NCI-H128 (cell line): ENCODE measurements around the gene LGR6.

Source experiments
- DNase-seq: peaks from one replicate; lab custom pipeline; 2025; ENCODE audit not compliant: unreplicated experiment; lab: John Stamatoyannopoulos, UW

LGR6 gene

DNA sequence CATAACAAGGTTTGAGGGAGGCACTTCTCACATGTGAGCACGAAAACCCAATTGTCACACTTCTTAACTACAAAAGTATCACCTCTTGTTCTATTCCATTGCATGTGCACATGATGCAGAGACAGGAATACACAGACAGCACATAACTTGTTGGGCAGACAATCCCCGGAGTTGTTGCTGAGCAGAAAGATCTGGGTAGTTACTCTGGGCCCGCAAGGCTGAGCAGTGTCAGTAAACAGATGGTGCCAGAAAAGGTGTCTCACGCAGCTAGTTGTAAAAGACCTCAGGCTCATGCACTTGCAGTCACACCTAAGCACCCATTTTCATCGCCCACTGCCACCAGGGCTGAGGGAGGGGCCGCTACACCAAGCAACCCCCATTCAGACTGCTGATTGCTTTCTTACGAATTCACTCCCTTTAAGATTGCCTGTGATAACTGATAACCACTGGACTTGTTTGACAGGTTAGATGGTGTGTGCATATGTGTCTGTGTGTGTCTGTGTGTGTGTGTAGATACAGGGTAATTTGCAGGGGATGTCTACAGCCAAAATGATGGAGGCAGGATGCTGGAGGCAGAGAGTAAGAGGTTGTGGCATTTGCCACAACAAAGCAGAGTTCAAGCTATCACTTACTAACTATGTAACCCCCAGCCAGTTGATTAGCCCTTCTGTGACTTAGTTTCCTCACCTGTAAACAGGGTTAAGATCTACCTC lies 4.2 kb downstream of the LGR6 start:
- DNase-seq = no peak

DNA sequence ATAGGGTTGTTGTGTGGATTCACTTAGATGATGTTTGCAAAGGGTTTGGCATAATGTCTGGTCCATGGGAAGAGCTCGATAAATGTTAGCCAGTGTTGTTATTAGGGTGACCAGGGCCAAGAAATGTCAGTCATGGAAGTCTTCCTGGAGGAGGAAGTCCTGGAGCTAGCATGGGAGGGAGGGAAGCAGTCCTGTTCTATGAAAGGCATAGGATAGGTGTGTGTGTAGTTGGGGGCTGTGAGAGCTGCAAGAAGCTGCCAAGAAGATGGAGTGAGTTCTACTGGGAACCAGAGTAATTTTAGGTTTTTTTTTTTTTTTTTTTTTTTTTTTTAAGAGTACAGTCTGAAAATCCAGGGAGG lies 4.7 kb downstream of the LGR6 start:
- DNase-seq = no peak

DNA sequence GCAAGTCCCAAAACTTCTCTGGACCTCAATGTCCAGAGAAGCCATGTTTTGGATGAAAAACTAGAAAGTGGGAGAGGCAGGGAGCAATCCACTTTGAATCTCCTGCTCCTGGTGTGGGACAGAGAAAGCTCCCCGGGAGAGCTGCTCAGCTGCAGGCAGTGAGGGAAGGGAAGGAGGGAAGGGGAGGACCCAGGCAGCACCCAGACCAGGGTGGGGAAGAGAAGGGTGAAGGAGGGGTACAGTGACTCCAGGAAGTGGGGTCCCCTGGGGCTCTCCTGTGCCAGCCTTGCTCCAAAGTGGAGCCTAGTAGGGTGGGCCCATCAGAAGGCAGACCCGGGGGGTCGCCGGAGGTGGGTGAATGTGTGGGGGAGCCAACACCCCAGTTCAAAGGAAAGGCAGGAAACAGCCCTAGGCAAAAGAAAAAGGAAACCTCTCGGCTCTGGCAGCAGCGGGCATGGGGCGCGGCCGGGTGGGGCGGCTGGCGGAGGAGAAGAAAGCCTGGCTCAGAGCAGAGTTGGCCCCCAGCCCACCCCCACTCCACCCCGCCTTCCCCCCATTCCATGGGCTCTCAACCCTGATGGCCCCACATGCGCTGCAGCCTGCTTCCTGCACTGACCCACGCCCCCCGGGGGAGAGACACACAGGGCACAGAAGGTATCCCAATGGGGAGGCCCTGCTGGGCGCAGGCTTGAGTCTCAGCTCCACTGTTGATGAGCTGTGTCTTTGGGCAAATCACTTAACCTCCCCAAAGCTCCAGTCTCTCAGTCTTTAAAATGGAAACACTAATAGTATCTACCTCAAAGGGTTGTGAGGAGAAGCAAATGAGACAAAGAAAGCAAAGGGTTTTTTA lies 5.7 kb downstream of the LGR6 start:
- DNase-seq = no peak

GRCh38 chr1:202200112-202200548 lies 6.5 kb downstream of the LGR6 start:
- DNase-seq = no peak

GRCh38 chr1:202200669-202201068 lies 7.1 kb downstream of the LGR6 start:
- DNase-seq = no peak

GRCh38 chr1:202201266-202201665 lies 7.7 kb downstream of the LGR6 start:
- no peak for DNase-seq

DNA sequence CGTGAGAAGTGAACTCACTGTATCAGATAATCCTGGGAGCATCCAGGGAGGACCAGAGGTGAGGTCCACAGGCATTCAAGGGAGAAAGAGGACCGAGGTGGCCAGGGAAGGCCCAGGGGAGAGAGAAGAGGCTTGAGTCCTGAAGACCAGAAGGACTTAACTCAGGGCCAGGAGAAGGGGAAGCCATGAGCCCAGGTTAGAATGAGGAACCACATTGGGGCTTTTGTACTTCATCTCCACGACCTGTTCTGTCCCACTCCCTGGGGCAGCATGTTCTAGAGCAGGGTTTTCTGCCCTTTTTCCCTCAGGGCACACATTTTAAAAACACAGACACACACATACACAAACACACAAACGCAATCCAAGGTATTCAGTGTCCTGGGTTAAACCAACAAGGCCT lies 8.4 kb downstream of the LGR6 start:
- DNase-seq = no peak

GRCh38 chr1:202202500-202203168 lies 9.0 kb downstream of the LGR6 start:
- DNase-seq = no peak

GRCh38 chr1:202203238-202204039 lies 9.8 kb downstream of the LGR6 start:
- DNase-seq = no peak

GRCh38 chr1:202204065-202204464 lies 10.5 kb downstream of the LGR6 start:
- no peak for DNase-seq

DNA sequence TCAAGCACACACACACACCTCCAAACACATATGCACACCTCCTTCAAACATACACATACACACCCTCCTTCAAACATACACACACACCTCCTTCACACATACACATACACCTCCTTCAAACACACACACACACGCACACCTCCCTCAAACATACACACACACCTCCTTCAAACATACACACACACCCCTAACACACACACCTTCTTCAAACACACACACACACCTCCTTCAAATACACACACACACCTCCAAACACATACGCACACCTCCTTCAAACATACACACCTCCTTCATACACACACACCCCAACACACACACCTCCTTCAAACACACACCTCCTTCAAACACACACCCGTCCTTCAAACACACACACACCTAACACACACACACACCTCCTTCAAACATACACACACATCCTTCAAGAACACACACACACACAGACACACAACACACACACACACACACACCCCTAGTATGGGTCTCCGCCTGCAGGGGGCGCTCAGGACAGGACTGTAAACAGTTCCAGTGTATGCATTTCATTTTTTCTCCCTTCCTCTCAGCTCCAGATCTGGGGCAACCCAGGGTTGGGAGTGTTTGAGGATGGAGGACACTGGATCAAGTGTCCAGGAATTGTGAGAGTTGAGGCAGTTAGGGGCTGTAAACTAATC lies 12.1 kb downstream of the LGR6 start:
- DNase-seq = no peak

DNA sequence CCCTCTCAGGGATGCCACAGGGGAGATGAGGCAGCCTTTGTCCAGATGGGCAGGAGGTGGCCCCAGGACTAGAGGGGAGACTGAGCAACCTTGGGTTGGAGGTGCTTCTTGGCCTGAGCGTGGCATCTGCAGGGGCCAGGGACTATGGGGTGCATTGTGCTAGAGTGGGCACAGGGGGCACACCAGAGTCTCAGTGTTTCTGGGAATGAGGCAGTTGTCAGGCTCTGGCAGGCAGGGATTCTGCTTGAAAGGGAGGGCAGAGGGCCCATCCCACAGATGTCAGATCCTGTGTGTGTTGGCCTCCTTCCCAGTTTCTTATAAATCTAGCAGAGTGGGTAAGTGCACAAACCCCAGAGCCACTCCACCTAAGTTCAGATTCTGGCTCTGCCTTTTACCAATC lies 13.7 kb downstream of the LGR6 start:
- no peak for DNase-seq

GRCh38 chr1:202208351-202208857 lies 14.8 kb downstream of the LGR6 start:
- DNase-seq = no peak

DNA sequence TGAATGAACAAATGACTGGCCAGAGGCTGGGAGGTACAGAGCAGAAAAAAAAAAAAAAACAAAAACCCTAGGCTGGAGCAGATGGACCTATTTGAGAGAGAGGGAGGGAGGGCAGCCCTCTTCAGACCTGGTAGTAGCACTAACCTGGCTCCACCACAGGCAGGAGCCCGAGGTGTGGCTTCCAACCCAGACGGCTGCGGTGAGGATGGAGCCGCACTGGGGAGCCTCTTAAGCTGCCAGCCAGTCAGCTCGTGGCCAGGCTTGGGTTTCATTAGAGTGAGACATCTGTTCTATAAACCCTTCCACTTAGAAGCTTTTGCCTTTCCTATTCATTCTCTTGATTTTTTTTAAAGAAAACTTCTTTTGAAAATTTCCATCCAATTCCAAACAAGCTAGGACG lies 16.8 kb downstream of the LGR6 start:
- DNase-seq = peak; percentile 84

DNA sequence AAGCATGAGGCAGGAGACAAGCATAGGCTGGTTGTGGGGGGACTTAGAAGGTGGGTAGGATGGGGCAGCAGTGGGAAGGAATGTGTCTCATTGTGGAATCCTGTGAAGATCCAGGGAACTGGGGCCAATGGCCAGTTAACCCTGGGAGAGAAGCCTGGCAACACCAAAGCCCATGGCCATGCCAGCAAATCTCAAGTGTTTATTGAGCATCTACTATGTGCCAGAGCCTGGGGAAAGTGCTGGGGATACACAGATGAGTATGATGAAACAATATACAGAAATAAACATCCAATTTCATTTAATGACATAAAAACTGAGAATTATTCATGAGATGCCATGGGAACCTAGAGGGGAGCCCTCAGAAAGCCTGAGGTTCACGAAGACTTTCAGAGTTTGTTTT lies 17.4 kb downstream of the LGR6 start:
- DNase-seq = no peak

- no peak for DNase-seq
Observed at GRCh38 chr1:202212787-202213186, 19.2 kb downstream of the LGR6 start.

GRCh38 chr1:202213361-202214088 lies 19.9 kb downstream of the LGR6 start:
- DNase-seq = no peak

DNA sequence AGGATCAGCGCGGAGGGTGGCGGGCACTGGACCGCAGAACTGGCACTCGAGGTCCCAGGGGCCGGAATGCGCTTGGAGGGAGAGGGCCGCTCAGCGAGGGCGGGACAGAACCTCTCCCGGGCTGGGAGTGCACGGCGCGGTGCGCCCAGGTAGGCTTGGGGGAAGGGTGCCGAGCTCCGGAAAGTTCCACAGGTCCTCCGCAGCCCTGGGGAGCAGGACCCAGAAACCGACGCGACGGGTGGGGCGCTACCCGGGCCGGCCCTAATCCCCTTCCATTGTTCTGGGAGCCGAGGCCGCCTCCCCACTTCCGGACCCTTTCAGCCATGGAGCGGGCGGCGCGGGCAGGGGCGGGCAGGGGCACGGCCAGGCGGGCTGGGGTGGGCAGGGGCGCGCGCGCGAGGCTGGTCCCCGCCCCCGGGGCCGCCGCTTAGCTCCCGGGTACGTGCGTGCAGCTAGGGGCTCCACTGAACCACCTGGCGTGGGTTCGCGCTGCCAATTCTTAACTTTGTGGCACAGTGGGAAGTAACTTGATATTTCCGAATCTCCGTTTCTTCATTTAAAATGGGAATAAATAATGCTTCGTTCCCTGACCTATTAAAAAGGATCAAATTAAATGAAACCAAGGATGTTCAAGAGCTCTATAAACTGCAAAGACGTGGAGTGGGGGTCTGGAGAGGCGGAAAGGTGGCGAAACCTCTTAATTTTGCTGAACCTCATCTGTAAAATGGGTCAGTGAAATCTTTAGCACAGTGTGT lies 20.7 kb downstream of the LGR6 start:
- no peak for DNase-seq
